Stimulated activated CD4-positive, alpha-beta T cell treated with anti-CD3 and anti-CD28 coated beads, Interleukin-4, amount 100 ng/mL, for 4 hours (primary cell): Measurements from ENCODE around the gene DDIT3.
"Not testable (repeated sequence)": the region's sequence is repeated elsewhere in the genome, so short reads cannot be mapped to it uniquely, and the experiment has no call there.

Experiments
- DNase-seq, 2 experiments: peaks; one replicate each; pipeline ENCODE4 v3.0.0-alpha.2; 2020

Gene DDIT3

DNA sequence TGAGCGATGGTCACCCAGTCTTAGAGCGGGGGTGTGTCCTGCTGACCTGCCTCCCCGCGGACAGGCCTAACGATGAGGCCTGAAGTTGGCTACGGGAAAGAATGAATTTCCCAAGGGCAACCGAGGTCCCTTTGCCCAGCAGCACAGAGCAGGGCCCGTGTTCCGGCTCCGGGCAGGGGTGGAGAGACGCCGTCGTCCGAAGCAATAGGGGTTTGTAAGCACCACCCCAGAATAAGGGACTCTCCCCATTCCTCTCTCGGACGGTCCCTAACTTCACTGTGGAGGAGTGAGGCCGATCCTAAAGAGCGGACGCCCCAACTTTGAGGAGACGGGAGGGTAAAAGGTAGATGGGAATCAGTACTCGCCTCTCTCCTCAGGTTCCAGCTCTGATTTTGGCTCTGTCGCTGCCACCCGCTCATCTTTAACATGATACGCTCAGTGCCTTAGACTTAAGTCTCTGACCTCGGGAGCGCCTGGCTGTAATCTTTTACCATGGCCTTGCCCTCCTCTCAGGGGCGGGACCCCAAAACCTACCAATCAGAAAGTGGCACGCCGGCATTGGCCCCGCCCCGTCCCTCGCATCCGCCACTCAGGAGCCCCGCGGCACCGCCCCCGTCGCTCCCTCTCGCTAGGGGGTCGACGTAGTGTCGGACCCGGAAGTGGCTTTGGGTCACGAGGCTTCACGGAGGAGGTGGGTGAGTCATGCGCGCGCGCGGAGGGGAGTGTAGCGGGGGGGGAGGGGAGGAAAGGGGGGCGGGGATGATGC is at the start of gene DDIT3:
Gene DDIT3 (minus strand): TSS at position 462 of the 766 bp plus-strand sequence. CDS start 3,108 bp downstream, outside the sequence.
- DNase-seq: peak; percentile 99 to 100

GRCh38 chr12:57569858-57570257 is 49.5 kb upstream of the DDIT3 start:
- no peak for DNase-seq

GRCh38 chr12:57568838-57569237 is 48.5 kb upstream of the DDIT3 start:
- no peak for DNase-seq

GRCh38 chr12:57564178-57564740 is 43.9 kb upstream of the DDIT3 start:
- DNase-seq: no peak

DNA sequence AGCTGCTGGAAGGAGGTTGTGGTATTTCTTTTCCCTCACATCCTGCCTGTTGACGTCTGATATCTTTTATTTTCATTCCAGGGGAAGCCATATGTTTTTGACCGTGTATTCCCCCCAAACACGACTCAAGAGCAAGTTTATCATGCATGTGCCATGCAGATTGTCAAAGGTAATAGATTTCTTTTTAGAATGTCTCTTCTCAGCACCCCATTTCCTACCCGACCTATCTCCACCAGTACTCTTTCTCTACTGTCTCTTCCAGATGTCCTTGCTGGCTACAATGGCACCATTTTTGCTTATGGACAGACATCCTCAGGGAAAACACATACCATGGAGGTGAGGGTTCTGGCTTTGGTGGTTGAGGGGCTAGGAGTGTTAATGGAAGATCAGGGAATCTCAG is 43.0 kb upstream of the DDIT3 start:
- no peak for DNase-seq

- not testable (repeated sequence) for DNase-seq
Measured at GRCh38 chr12:57561117-57561516, 40.8 kb upstream of the DDIT3 start.

DNA sequence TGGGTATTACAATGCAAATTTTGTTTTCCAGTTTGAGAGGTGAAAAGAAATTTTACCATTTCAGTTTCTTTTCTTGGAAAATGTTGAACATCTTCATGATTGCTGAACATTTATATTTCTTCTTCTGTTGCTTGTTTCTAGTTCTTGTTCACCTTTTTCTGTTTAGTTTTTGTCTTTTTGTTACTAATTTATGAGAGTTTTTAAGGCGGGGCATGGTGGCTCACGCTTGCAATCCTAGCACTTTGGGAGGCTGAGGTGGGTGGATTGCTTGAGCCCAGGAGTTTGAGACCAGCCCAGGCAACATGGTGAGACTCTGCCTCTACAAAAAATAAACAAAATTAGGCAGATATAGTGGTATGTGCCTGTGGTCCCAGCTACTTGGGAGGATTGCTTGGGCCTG is 40.2 kb upstream of the DDIT3 start:
- DNase-seq: no peak

- DNase-seq: no peak
Measured at GRCh38 chr12:57558864-57559263, 38.5 kb upstream of the DDIT3 start.

GRCh38 chr12:57554897-57555296 is 34.6 kb upstream of the DDIT3 start:
- DNase-seq: no peak

GRCh38 chr12:57554453-57554852 is 34.1 kb upstream of the DDIT3 start:
- no peak for DNase-seq

- DNase-seq: no peak
Measured at GRCh38 chr12:57553343-57554202, 33.3 kb upstream of the DDIT3 start.

- no peak for DNase-seq
Measured at GRCh38 chr12:57552835-57553313, 32.6 kb upstream of the DDIT3 start.

DNA sequence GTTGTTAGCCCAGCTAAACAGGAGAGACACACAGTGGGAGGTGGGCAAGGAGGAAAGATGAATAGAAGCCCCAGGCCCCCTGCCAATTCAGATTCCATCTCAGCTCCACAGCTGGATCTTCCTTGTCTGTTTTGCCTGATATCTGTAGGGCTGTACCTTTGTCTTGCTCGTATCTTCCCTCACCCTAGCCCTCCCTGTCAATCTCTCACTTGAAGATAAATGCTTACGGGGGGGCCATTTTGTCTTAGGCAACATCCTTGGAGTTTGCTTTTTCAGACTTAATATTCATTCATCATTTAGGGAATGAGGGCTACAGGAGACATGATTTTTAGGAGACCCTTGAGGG is 32.0 kb upstream of the DDIT3 start:
- no peak for DNase-seq

DNA sequence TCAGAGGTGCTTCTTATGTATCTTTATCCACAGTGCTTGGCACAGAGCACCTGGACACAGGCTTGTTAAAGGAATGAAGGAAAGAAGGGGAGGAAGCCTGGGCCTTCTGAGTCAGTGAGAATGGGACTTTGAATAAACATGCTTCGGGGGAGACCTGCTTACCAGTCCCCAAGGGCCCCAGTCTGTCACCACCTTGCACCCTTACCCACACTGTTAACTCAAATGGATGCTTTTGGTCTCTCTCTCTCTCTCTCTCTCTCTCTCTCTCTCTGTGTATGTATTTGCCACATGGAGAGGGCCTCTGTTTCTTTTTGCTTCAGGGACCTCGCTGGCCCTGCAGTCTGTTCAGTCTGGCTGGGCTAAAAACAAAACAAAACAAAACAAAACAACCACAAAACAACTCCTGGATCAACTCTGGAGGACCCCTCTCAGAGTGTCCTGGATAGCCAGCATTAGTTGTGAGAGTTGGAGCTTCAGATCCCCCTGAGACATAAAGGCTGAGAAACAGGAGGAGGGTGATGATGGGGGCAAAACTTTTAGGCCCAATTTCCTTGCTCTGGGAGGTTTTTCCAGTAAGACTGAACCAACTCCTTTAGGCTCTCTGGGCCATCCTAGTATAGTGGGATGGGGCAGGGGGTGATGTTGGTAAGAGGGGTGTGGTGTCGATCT is 31.5 kb upstream of the DDIT3 start:
- DNase-seq: no peak

GRCh38 chr12:57550641-57551549 is 30.6 kb upstream of the DDIT3 start:
- DNase-seq: no peak

DNA sequence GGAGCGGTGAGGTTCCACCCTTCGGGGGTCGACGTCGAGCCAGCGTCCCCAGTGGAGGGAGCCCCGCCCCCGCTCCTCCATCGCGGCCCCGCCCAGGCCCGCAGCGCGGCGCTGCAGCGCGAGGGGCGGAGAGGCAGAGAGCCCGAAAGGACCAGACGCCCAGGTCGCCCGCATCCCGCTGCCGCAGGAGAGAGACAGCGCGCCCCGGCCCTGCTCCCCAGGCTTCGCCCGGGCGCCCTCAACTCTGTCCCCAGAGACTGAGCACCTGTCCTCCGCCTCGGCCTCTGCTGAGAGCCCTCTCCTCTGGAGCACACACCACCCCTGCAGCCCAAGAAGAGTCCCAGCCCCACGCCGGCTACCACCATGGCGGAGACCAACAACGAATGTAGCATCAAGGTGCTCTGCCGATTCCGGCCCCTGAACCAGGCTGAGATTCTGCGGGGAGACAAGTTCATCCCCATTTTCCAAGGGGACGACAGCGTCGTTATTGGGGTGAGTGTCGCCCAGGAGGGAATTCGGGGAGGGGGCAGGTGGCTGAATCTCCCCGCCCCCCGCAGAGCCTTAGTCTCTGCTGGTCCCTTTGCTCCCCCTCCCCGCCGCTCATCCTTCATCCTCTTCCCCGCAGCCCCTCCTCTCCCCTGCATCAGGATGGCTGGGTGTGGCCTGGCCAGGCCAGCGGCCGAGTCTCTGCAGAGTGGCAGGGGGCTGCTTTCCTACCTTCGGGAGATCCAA is 29.8 kb upstream of the DDIT3 start, which contains the start of gene KIF5A:
Gene KIF5A (plus strand): TSS at position 136 of the 732 bp plus-strand sequence. CDS start 228 bp downstream, at position 364.
- DNase-seq: peak; percentile 34 to 58

DNA sequence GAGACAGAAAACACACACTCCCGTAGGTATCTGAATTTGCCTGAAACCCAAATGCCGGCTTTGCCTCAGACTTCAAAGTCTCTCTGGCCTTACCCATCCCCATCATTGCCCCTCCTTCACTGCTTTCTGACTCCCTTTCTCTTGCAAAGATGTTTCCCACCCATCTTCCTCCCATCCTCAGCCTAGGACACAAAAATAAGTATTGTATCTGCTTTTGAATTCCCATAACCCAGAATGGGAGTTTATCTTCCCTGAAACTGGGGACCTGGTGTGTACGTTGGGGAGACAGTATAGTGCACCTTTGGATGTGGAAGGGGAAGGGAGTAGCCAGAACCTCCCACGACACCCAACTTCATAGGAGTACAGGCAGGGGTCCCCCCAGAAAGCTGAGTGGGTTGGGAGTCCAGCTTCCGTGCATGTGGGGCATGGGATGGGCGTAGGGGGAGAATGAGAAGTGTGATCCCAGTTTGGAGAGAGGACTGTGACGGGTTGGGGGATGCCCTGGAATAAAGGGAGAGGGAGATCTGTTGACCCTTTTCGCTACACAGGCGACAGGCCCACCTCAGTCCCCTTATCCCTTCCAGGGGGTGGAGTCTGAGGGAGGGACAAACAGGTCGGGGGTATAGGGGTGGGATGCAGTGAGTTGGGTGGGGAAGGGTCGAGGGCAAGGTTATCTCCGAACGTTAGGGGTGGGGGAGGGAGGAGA is 29.0 kb upstream of the DDIT3 start:
- DNase-seq: no peak

GRCh38 chr12:57548488-57548887 is 28.2 kb upstream of the DDIT3 start:
- no peak for DNase-seq

- DNase-seq: no peak
Measured at GRCh38 chr12:57548013-57548315, 27.6 kb upstream of the DDIT3 start.

GRCh38 chr12:57547288-57548012 is 27.1 kb upstream of the DDIT3 start:
- no peak for DNase-seq
